Astrocyte of the spinal cord (primary cell): ENCODE results near the gene GAB2.
A peak's percentile ranks its signal among the peaks of the same experiment; 100 is the strongest.
"Not testable (repeated sequence)": the region's sequence is repeated elsewhere in the genome, so short reads cannot be mapped to it uniquely, and the experiment has no call there.

ENCODE experiments used
- DNase-seq: peaks from one replicate; pipeline ENCODE4 v3.0.0; 2011; ENCODE audit warnings: low read depth, low spot score
- H3K4me3 ChIP-seq: 2 replicates; pipeline ENCODE4 v1.5.1; 2011; ENCODE audit warnings: low read depth, mild to moderate bottlenecking, low read length, moderate library complexity
- in situ Hi-C: cut with HindIII; loops from 2 replicates; pipeline ENCODE4 v1.10.0; 2017; ENCODE audit warnings: low sequenced_read_pairs
- TF ChIP-seq, protein P1 (sequence below): IDR thresholded peaks from 2 replicates; pipeline ENCODE4 v1.5.1; 2012; ENCODE audit warnings: low read depth, mild to moderate bottlenecking, low read length, inconsistent platforms

The GAB2 gene, protein sequence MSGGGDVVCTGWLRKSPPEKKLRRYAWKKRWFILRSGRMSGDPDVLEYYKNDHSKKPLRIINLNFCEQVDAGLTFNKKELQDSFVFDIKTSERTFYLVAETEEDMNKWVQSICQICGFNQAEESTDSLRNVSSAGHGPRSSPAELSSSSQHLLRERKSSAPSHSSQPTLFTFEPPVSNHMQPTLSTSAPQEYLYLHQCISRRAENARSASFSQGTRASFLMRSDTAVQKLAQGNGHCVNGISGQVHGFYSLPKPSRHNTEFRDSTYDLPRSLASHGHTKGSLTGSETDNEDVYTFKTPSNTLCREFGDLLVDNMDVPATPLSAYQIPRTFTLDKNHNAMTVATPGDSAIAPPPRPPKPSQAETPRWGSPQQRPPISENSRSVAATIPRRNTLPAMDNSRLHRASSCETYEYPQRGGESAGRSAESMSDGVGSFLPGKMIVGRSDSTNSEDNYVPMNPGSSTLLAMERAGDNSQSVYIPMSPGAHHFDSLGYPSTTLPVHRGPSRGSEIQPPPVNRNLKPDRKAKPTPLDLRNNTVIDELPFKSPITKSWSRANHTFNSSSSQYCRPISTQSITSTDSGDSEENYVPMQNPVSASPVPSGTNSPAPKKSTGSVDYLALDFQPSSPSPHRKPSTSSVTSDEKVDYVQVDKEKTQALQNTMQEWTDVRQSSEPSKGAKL

DNA sequence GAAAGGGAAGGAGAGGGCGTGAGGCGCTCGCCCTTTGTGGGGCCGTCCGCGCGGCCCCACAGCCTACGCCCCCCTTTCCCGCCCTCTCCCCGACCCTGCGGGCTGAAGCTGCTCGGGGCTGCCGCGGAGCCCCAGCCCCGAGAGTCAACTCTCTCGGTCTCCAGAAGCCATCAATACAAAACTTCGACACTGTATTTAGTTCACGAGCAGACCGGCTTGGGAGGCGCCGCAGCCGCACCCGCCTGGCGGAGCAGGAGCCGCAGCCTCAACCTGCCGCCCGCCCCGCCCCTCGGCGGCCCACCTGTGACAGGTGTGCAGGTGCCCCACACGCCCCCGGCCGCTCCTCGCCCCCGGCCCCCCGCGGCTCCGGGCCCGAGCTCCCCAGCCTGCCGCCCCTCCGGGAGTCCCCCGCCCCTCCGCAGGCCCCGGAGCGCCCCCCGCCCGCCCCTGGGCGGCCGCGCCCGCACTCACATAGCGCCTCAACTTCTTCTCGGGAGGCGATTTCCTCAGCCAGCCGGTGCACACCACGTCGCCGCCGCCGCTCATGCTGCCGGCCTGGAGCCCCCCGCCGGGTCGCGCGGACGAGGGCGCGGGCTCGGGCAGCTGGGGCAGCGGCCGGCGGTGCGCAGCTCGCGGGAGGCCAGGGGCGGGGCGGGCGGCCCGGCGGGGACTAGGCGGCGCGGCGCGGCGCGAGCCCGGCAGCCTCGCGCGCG, at the start of gene GAB2:
Gene GAB2 (minus strand): TSS at position 646 of the 713 bp plus-strand sequence. CDS start 100 bp downstream, at position 546.
- H3K4me3 ChIP-seq, result peak within 1 kb of the TSS; percentile 67
- DNase-seq, result no peak
- TF ChIP-seq, protein P1, sequence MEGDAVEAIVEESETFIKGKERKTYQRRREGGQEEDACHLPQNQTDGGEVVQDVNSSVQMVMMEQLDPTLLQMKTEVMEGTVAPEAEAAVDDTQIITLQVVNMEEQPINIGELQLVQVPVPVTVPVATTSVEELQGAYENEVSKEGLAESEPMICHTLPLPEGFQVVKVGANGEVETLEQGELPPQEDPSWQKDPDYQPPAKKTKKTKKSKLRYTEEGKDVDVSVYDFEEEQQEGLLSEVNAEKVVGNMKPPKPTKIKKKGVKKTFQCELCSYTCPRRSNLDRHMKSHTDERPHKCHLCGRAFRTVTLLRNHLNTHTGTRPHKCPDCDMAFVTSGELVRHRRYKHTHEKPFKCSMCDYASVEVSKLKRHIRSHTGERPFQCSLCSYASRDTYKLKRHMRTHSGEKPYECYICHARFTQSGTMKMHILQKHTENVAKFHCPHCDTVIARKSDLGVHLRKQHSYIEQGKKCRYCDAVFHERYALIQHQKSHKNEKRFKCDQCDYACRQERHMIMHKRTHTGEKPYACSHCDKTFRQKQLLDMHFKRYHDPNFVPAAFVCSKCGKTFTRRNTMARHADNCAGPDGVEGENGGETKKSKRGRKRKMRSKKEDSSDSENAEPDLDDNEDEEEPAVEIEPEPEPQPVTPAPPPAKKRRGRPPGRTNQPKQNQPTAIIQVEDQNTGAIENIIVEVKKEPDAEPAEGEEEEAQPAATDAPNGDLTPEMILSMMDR, result no peak
- in situ Hi-C loops, result no loop called here

DNA sequence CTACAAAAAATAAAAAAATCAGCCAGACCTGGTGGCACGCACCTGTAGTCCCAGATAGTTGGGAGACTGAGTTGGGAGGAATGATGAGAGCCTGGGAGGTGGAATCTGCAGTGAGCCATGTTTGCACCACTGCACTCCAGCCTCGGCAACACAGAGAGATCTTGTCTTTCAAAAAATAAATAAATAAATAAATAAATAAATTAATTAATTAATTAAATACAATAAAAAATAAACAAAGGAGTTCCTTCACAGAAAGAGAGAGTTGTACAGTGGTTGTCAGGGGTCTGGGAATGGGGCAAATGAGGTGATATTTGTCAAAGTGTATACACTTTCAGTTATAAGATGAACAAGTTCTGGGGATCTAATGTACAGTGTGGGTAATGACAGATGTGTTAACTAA, 49.8 kb upstream of the GAB2 start:
- TF ChIP-seq, protein P1, result no peak
- in situ Hi-C loops, result no loop called here
- DNase-seq, result no peak
- no peak overlapping the region for H3K4me3 ChIP-seq

DNA sequence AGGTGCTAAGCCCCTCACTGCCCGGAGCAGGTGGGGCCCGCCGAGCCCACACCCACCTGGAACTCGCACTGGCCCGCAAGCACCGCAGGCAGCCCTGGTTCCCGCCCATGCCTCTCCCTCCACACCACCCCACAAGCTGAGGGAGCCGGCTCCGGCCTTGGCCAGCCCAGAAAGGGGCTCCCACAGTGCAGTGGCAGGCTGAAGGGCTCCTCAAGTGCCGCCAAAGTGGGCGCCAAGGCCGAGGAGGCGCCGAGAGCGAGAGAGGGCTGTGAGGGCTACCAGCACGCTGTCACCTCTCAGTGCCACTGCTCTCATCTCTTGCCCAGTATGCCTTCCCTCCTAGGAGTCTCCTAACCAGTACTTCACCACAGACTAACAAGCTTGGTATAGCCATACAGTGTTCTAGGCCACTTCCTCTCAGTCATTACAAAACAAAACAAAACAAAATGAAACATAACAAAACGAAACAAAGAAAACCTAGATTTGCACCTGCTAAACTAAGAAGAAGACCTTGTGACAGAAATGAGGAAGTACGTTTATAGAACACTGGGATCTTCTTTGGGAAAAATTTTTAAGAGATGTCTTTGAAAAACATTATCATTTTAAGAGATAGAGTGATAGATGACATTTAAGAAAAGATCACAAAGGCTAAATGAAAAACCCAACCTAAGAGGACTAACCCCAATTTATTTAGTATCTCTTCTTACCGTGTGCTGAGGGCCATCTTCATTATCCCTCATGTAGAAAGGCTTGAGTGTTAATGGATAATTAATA, 47.7 kb upstream of the GAB2 start:
- DNase-seq, result no peak
- in situ Hi-C loops, result no loop called here
- TF ChIP-seq, protein P1, result no peak
- no peak overlapping the region for H3K4me3 ChIP-seq

DNA sequence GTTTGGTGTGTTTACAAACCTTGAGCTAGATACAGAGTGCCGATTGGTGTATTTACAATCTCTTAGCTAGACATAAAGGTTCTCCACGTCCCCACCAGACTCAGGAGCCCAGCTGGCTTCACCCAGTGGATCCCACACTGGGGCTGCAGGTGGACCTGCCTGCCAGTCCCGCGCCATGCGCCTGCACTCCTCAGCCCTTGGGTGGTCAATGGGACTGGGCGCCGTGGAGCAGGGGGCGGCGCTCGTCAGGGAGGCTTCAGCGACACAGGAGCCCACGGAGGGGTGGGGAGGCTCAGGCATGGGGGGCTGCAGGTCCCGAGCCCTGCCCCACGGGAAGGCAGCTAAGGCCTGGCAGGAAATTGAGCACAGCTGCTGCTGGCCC, 47.2 kb upstream of the GAB2 start:
- in situ Hi-C loops, DNase-seq: not testable (repeated sequence)

DNA sequence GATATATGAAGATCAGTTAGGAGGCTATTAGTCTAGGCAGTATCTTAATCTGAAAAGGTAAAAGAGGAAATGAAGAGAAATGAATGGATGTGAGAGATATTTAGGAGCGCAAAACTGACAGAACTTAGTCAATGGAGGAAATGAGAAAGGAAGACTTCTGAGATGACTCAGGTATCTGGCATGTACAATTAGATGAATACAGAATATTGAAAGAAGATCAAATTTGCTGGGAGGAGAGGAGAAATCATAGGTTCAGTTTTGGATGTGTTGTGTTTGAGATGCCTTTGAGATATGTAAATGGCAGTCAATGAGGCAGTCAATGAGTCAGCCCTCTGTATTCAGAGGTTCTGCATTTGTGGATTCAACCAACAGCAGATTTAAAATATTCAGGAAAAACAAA, 42.9 kb upstream of the GAB2 start:
- in situ Hi-C loops, result no loop called here
- TF ChIP-seq, protein P1, result no peak
- no peak overlapping the region for H3K4me3 ChIP-seq
- peak; percentile 52 for DNase-seq

More for the DNA sequence above, 47.2 kb upstream of the GAB2 start:
- H3K4me3 ChIP-seq, result not testable (repeated sequence)

DNA sequence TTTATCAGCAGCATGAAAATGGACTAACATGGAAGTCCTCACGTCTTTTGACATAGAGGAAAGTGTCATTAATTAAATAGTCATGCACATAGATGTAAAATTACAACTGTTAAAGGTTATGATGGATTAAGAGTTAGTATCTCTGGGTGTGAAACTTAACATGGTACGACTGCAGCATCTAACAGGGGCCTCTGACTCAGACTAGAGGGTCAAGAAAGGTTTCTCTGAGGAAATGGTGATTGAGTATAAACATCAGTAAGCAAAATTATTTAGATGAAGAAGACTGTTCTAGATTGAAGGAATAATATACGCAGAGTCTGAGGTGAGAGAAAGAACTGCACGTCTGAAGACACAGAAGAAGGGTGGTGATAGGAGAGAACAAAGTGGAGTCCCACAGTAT, 42.1 kb upstream of the GAB2 start:
- H3K4me3 ChIP-seq, result no peak overlapping the region
- in situ Hi-C loops, result no loop called here
- DNase-seq, result no peak
- TF ChIP-seq, protein P1, result no peak
